ENCODE data around the gene SPSB1.

Gene SPSB1

DNA sequence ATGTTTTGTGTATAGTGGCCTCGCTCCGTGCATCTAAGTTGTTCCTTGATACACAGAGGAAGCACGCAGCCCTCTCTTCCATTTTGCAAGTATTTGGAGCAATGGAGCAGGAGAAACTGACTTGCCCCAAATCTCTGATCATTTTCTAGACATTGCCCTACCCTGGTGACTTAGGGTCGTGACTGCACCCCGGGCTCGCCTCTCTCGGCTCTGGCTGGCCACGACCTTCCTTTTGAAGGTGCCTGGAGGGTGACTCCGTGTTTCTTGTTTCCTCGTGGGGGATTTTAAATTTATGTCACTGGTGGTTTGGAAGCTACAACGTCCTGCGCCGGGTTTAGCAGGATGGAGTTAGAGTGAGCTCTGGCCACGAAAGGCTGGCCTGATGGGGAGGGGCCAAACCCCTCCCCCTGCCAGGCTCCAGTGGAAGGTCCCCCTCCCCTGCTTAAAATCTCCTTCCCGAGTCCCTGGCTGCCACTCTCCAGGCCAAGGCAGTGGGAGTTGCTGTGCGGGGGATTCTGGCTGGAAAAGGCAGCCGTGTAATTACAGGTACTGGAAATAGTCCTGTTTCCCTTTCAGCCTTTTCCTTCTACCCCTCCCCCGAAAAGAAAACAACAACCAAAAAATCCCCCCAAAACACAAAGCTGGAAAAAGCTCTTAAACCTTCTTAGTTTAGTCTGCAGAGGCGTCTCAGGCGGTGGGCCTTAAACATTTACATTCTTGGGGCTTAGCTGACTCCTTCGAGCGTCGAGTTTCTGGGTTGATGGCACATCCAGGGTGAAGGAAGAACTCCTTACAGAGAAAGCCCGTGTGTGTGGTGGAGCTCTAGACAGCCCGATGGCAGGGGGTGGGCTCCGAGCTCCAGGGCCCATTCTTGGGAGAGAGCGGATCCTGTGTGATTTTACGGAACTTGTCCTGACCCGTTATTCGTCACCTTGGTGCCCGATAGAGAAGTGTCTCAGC lies 28.1 kb downstream of the SPSB1 start:
- DNase-seq, result no peak

GRCh38 chr1:9321480-9321849 lies 28.8 kb downstream of the SPSB1 start:
- DNase-seq, result no peak

- DNase-seq, result no peak
Measured at GRCh38 chr1:9321986-9322660, 29.4 kb downstream of the SPSB1 start.

- DNase-seq, result no peak
Measured at GRCh38 chr1:9322661-9323244, 30.1 kb downstream of the SPSB1 start.

DNA sequence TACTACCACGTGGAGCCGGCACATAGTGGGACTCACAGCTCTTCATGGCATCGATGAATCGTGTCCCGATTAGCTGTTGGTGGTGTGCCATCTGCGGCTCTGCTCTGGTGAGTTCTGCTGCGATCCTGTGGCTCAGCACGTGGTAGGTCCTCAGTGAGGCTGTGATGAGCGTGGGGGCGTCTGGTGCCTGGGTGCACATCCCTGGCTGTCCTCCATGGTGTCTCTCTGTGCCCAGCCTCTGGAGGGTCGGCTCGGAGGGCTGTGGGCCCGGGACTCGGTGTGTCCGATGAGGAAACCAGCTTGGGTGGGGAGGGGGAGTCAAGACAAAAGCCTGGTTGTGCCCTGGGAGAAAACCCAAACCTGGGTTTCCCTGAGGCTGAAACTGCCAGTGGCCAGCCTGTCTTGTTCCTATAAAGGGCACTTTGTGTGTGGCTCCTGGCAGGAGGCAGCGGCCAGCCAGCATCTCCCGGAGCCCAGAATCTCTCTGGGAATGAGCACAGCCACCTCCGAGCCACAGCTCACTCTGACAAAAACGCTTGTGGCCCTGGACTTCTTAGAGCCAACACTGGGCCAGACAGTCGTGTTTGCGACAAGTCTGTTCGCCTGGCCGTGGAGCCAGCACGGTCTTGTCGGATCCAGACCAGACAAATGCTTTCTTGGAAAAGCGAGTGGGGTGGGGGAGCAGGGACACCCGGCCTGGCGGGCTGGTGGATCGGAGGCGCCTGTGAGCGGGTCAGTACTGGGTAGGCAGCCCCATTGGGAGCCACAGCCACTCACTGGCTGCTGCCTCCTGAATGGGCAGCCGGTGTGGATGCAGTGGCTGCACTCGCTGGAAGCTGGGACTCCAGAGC lies 31.8 kb downstream of the SPSB1 start:
- no peak for DNase-seq

- no peak for DNase-seq
Measured at GRCh38 chr1:9326596-9326995, 33.9 kb downstream of the SPSB1 start.

DNA sequence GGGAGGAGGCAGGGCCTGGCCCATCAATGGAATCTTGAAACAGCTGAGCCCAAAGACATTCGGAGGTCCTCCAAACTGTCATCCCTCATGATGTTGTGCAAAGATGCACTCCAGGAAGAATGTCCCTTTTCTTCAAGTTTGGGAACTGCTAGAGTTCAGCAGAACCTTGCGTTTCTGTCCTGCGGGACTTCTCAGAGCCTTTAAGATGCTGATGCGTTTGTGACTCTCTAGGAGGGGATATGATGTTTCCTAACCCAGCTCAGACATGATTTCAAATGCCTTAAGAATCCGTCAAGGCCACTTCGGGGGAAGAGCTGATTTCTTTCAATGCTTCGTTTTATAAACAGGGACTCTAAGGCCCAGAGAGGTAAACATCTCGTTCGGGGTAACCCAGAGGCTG lies 35.5 kb downstream of the SPSB1 start:
- no peak for DNase-seq

- no peak for DNase-seq
Measured at GRCh38 chr1:9328715-9329114, 36.0 kb downstream of the SPSB1 start.

- no peak for DNase-seq
Measured at GRCh38 chr1:9331016-9331415, 38.3 kb downstream of the SPSB1 start.

DNA sequence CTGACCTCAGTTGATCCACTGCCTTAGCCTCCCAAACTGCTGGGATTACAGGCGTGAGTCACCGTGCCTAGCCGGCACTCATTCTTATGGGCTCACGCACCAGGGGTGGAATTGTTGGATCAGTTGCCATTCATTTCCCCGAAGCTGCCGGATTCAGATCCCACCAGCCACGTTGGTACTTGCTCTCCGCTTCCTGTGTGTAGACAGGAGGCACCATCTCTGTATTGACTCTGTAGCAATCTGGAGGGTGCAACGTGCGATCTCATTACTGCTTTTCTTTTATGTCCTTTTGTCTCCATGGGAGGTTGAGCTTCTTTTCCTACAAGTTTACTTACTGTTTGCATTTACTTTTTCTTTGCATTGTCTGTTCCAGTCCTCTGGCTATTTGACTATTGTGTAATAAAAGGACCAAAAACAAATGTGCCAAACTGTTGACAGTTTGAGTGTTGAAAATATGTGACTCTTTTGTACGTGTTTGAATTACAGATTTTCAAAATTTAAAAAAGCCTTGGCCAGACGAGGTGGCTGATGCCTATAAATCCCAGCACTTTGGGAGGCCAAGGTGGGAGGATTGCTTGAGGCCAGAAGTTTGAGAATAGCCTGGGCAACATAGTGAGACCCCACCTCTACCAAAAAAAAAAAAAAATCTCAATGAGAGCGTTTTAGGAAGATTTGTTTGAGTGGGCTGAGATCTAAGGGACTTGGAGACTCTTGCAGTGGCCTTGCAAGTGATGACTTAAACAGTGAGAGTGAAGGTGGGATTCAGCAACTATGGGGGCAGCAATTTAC lies 39.1 kb downstream of the SPSB1 start:
- no peak for DNase-seq

GRCh38 chr1:9332513-9333143 lies 39.9 kb downstream of the SPSB1 start:
- no peak for DNase-seq

DNA sequence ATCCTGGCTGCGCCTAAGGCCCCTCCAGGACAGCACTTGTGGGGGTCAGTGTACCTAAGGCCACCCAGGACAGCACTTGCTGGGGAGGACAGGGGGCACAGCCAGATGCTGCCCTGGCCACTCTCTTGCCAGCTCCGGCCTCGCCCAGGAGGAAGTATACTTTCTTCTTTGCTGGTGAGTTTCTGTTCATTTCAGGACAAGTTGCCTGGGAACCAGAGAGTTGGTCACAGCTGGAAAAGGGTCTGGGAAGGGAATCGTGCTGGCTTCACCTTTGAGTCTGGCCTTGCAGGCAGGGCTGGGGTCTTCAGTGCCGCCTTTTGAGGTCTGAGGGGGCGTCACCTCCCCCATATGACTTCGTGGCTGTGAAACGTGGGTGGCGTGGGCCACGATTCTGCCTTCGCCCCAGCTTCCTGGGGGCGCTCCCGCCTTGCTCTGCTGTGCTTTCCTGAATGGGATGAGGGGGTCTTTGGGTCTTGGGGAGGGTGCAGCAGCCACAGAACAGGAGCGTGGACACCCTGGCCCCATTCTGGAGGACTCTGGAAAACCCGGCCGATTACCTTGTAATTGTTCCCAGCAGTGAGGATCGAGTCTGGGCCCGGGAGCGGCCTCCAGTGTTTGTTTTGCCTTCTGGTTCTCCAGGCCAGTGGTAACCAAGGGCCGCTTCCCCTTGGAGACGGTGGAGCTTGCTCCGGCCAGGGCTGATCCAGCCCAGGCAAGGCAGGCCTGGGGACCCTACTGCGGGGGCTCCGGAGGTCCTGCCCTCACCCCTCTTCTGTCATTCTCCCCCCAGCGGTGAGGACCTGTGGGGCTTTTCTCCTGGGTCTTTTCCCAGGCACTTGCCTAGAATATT lies 45.9 kb downstream of the SPSB1 start:
- DNase-seq, result no peak

- no peak for DNase-seq
Measured at GRCh38 chr1:9340172-9340854, 47.6 kb downstream of the SPSB1 start.

DNA sequence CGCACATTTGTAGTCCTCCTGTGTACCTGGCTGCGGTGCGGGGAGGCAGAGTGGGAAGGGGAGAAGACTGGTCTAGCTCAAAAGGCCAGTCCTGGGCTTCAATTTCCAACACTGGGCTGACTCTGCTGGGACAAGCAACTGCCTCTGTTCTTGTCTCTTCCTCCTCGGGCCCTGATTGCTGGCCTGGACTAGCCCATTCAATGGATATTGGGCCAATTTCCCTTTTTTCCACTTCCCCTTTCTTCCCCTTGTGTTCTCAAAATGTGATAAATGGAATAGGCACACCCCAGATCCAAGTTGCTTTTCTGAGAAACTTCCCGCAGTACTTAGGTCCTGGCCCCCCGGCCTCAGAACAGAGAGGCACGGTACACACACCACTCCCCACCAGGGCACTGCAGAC lies 48.2 kb downstream of the SPSB1 start:
- DNase-seq, result peak; percentile 2

- DNase-seq, result no peak
Measured at GRCh38 chr1:9341301-9341845, 48.7 kb downstream of the SPSB1 start.

DNA sequence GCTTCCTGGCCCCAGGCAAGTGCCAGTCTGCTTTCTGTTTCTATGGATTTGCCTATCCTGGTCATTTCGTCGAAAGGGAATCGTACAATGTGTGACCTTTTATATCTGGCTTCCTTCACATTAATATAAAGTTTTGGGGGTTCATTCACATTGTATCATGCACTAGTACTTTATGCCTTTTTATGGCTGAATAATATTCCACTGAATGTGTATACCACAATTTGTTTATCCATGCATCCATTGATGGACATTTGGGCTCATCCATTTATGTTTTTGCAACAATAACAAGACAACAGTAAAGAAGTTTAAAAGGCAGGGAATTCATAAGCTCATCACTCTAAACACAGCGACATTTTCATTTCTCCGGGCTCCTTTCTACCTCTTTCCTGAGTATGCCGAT lies 50.6 kb downstream of the SPSB1 start:
- DNase-seq, result no peak

GRCh38 chr1:9344426-9345200 lies 51.9 kb downstream of the SPSB1 start:
- DNase-seq, result no peak

- no peak for DNase-seq
Measured at GRCh38 chr1:9345471-9345870, 52.8 kb downstream of the SPSB1 start.

DNA sequence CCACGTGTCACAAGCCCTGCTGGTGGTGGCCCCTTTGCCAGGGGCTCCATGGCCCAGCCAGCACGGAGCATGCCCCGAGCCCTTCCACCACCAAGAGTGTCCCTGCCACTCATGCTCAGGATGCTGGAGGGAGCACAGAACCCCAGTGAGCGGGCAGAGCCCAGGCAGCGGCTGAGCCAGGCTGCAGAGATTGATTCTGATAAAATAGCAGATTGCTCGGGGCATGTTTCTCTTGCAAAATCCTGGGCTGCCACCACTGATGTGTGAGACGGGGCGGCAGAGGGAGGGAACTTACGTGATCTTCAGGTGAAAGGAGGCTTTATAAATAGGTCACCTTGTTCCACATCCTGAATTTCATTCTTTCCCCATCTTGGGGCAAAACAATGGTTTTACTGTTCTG lies 53.2 kb downstream of the SPSB1 start:
- DNase-seq, result no peak

Measured in OCI-M1 (cell line).